ENCODE measurements around the gene RXRA.

RXRA gene

GRCh38 chr9:134437403-134438194 is 111.3 kb downstream of the RXRA start:
- no peak for DNase-seq

- DNase-seq, result no peak
These were observed 112.0 kb downstream of the RXRA start for GRCh38 chr9:134438195-134438788.

- DNase-seq, result no peak
These were observed 113.1 kb downstream of the RXRA start for GRCh38 chr9:134439368-134439784.

GRCh38 chr9:134440636-134441226 is 114.5 kb downstream of the RXRA start:
- DNase-seq, result no peak

- DNase-seq, result no peak
These were observed 115.2 kb downstream of the RXRA start for GRCh38 chr9:134441227-134442084.

- no peak for DNase-seq
These were observed 115.8 kb downstream of the RXRA start for GRCh38 chr9:134442085-134442474.

GRCh38 chr9:134442486-134443173 is 116.4 kb downstream of the RXRA start:
- DNase-seq, result no peak

- DNase-seq, result no peak
These were observed 117.2 kb downstream of the RXRA start for GRCh38 chr9:134443174-134444037.

GRCh38 chr9:134444038-134444315 is 117.7 kb downstream of the RXRA start:
- no peak for DNase-seq

- no peak for DNase-seq
These were observed 118.7 kb downstream of the RXRA start for GRCh38 chr9:134445000-134445399.

- DNase-seq, result no peak
These were observed 123.1 kb downstream of the RXRA start for GRCh38 chr9:134449180-134449916.

- no peak for DNase-seq
These were observed 125.6 kb downstream of the RXRA start for GRCh38 chr9:134451700-134452458.

- DNase-seq, result no peak
These were observed 126.5 kb downstream of the RXRA start for GRCh38 chr9:134452728-134453127.

GRCh38 chr9:134453776-134454475 is 127.7 kb downstream of the RXRA start:
- no peak for DNase-seq

GRCh38 chr9:134454476-134454857 is 128.2 kb downstream of the RXRA start:
- DNase-seq, result no peak

GRCh38 chr9:134455021-134455471 is 128.8 kb downstream of the RXRA start:
- DNase-seq, result no peak

- DNase-seq, result no peak
These were observed 129.3 kb downstream of the RXRA start for GRCh38 chr9:134455537-134455933.

- DNase-seq, result no peak
These were observed 129.9 kb downstream of the RXRA start for GRCh38 chr9:134455934-134456755.

Measured in NCI-H510A (cell line).